GM10248 (cell line): ENCODE results near the gene METTL24.

Experiments
- CTCF ChIA-PET: fragments of 300-600 bp; sonication (Branson Sonifier 250); formaldehyde crosslinking; extraction: SDS; loops from one replicate; lab custom pipeline; 2021; ENCODE audit warnings: antibody characterized with exemption; lab: Yijun Ruan, JAX
- POLR2A ChIA-PET: fragments of 350-650 bp; sonication (Branson Sonifier 250); formaldehyde crosslinking; extraction: SDS; loops from one replicate; lab custom pipeline; 2020; ENCODE audit warnings: antibody characterized with exemption; lab: Yijun Ruan, JAX
- DNase-seq: peaks from one replicate; pipeline ENCODE4 v3.0.0; 2012; ENCODE audit errors: extremely low spot score
- CTCF ChIP-seq: IDR thresholded peaks from 2 replicates; pipeline ENCODE4 v1.5.1; 2012; ENCODE audit warnings: mild to moderate bottlenecking, low read depth; ENCODE audit errors: extremely low read depth, missing control alignments, control extremely low read depth

Gene METTL24

GRCh38 chr6:110385458-110385863 lies 27.3 kb upstream of the METTL24 start:
- POLR2A ChIA-PET: no interaction called here
- DNase-seq: no peak
- CTCF ChIA-PET: interaction anchor here (1.0 to 1.3 kb wide), 4 partner anchors 9 to 346 kb away, joined by 3 to 6 read pairs (median 4); no protein-coding TSS in a partner anchor
- no peak for TF ChIP-seq CTCF

DNA sequence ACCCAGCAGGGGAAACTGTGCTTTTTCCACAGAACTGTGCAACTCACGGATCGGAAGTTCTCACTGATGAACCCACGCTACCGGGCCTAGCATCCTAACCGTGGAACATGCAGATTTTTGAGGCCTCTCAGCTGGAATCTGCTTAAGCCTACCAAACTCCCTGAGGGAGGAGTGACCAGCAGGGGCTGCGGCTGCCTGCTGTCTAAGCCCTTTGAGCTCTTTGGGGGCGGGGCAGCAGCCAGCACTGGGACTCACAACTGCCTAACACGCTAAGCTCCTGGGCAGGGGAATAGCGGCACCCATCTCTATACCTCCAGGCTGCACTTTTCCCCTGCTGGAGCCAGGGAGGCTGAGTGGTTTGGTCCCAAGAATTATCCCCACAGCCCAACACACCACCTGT lies 20.4 kb upstream of the METTL24 start:
- no peak for TF ChIP-seq CTCF
- DNase-seq: no peak
- ChIA-PET CTCF (no interaction called here), POLR2A (no interaction called here)

- CTCF ChIA-PET: interaction anchor here (2.3 kb wide), 1 partner anchor 22 kb away, joined by 11 read pairs; no protein-coding TSS in a partner anchor
Measured at GRCh38 chr6:110369066-110369465, 10.9 kb upstream of the METTL24 start.

GRCh38 chr6:110368284-110368683 lies 10.1 kb upstream of the METTL24 start:
- ChIA-PET CTCF (interaction anchor here (2.3 kb wide), 1 partner anchor 23 kb away, joined by 11 read pairs; no protein-coding TSS in a partner anchor), POLR2A (no interaction called here)
- no peak for DNase-seq
- no peak for TF ChIP-seq CTCF

More at GRCh38 chr6:110369066-110369465, 10.9 kb upstream of the METTL24 start:
- no peak for TF ChIP-seq CTCF
- no peak for DNase-seq
- POLR2A ChIA-PET: no interaction called here

DNA sequence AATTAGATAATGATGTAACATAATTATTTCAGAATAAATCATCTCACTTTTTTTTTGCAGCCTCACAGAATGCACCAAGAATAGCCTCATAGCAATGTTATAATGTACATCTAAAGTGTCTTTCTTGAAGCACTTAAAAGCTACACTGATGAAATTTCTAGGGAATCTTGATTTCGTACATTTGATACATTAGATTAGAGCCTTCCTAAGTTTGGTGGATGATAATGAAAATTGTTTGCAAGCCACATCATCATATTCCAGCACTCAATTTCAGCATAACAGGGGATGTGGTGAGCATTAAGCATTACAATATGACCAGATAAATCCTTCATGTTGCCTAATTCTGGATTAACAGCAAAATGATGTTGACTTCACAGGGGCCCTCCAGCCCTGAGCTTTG lies 9.7 kb upstream of the METTL24 start:
- CTCF ChIA-PET: interaction anchor here (2.3 kb wide), 1 partner anchor 23 kb away, joined by 11 read pairs; no protein-coding TSS in a partner anchor
- POLR2A ChIA-PET: no interaction called here
- TF ChIP-seq CTCF: no peak
- DNase-seq: no peak

GRCh38 chr6:110366975-110367374 lies 8.8 kb upstream of the METTL24 start:
- ChIA-PET CTCF (interaction anchor here (1.9 to 2.3 kb wide), 2 partner anchors 24 to 27 kb away, joined by 5 to 11 read pairs; no protein-coding TSS in a partner anchor), POLR2A (no interaction called here)
- DNase-seq: no peak
- TF ChIP-seq CTCF: no peak
